HG03378 (cell line): ENCODE results near the gene MDP1.
"Not testable (repeated sequence)": the region's sequence is repeated elsewhere in the genome, so short reads cannot be mapped to it uniquely, and the experiment has no call there.

Experiments
- ATAC-seq: cut with Tn5 transposase; IDR thresholded peaks from one replicate; pipeline ENCODE4 v1.9.1; 2021; ENCODE audit warnings: mild to moderate bottlenecking, moderate library complexity; ENCODE audit not compliant: unreplicated experiment

Gene MDP1

DNA sequence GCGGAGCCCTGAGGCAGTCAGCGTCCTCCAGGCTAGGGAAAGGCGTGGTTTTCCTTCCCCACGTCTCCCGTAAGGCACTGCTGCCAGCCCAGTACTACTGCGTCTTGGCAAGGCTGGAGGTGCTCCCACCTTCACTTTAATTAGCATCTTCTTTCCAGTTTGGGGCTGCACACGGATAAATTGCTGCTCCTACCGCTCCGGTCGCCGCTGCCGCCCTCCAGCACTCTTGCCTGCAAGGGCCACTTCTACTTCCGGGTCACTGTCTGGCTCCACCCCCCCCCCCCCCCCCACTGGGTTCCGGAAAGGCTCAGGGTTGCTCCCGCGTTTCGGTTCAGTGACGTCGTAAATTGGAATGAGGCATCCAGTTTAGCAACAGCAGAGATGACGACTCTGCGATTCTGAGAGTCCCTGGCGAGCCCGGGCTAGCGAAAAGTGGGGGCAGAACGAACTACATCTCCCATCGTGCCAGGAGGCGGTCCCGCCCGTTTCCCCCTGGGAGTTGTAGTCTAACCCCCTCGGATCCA, 16.3 kb upstream of the MDP1 start, which contains the start of gene NEDD8:
TSS of gene NEDD8 (minus strand) at position 247 of the 524 bp plus-strand sequence. CDS start at position 147, 100 bp downstream.
- peak; percentile 63 for ATAC-seq

GRCh38 chr14:24231263-24232120, 15.6 kb upstream of the MDP1 start:
- no peak for ATAC-seq

- ATAC-seq = no peak
Observed at GRCh38 chr14:24228902-24229301, 13.0 kb upstream of the MDP1 start.

- no peak for ATAC-seq
Observed at GRCh38 chr14:24226473-24226872, 10.6 kb upstream of the MDP1 start.

DNA sequence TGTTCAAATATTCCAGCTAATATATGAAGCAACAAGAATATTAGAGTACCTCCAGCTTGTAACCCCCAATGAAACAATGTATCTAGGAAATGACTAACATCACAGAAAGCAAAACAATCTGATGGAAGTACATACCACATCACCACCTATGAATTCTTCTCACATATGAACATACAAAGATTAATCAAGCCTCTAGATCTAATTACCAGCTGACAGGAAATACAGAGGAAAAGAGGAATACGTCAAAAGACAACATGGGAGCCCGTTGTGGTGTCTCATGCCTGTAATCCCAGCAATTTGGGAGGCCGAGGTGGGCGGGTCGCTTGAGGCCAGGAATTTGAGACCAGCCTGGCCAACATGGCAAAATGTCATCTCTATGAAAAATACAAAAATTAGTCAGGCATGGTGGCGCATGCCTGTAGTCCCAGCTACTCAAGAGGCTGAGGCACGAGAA, 8.8 kb upstream of the MDP1 start:
- ATAC-seq = no peak

- not testable (repeated sequence) for ATAC-seq
Observed at GRCh38 chr14:24222987-24223386, 7.1 kb upstream of the MDP1 start.

DNA sequence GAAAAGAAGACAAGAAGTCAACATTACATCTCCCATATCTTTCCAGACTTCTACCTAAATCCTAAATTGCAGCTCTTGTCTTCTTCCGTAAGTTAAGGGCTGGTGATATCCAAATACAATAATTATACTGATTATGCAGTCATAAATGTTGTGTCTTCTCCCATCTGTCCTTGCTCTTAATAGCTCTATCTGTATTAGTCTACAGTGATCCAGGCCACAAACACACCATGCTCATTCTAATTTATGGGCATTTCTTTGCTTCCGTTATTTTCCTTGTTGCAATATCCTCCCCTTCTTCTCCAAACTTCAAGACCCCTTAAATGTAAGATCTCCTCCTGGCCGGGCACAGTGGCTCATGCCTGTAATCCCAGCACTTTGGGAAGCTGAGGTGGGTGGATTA, 3.7 kb upstream of the MDP1 start:
- no peak for ATAC-seq

GRCh38 chr14:24219080-24219479, 3.2 kb upstream of the MDP1 start:
- ATAC-seq = no peak

- ATAC-seq = not testable (repeated sequence)
Observed at GRCh38 chr14:24216876-24217275, 1.0 kb upstream of the MDP1 start.

- no peak for ATAC-seq
Observed at GRCh38 chr14:24216345-24216699, 456 bp upstream of the MDP1 start.

DNA sequence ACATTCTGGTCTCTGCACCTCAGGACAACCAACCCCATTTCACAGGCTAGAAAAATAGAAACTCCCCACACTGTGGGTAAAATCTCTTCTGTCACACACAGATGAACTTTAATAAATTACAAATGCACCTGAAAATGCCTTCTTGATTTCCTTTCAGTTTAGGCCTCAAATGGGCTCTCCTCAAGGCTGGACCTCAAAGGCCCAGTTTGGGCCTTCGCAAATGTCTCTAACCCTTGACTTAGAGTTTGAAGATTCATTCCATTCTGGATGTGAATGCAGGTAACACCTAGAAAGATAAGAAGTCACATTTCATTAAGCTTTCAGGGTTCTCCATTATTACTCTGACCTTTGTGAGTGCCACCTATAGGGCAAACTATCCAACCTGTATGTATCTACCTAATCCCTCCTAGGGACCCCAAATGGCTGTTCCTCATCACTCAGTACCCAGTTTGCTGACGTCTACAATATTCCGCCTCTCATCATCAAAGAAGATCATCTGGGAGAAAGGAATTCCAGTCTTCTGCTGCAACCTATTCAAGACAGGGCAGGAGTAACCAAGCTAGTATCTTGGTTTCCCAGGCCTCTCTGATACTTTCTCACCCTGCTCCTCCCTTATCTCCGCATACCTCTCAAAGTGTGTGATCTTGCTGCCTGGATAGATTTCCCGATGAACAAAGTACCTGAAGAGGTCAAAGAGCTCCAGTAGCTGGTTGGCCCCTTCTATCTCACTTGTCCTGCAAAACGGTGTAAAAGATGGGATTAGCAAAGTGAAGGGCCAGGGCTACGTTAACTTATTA, 1.8 kb downstream of the MDP1 start:
- ATAC-seq = no peak

DNA sequence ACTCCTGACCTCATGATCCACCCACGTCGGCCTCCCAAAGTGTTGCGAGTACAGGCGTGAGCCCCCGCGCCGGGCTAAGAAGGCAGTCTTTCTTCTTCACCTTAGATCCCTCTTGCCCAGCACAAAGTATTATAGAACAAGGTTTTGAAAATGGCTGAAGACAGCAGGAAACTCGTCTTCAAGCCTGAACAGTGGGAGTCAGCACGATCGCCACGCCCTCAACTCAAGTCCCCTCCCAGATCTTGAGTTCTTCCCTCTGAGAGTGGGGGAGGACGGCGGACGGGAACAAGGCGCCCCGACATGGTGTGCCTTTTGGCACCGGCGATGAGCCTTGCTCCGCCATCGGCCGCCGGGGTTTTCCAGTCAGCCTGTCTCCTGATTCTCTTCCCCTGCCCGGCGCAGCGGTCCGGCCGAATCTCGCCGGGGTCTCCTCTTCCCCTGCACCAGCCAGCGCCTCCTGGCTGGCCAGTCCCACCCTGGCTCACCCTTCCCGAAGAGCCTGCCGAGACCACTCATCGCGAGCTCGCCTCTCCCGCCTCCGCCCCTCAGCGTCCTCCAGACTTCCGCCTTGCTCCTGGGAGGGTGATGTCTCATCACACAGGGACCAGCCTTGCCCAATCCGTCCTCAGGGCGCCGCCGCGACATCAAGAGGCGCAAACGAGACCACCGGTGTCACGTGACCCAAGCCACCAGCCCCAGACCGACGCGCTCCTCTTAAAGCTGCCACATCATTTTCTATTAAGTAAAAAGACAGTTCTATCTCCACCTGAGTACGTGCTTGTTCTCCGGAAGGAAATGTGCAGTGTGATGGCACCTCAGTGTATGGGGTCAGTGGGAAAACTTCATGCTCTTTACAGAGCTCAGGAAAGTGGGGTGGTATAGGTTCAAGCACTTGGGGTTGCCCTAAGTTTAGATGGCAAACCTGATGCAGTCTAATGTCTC, 2.7 kb downstream of the MDP1 start, which contains the start of gene CHMP4A:
TSS of gene CHMP4A (minus strand) at position 565 of the 942 bp plus-strand sequence. CDS start at position 516, 49 bp downstream.
- ATAC-seq = peak; percentile 71

GRCh38 chr14:24211311-24211710, 4.6 kb downstream of the MDP1 start:
- no peak for ATAC-seq

- ATAC-seq = no peak
Observed at GRCh38 chr14:24207625-24208024, 8.2 kb downstream of the MDP1 start.

DNA sequence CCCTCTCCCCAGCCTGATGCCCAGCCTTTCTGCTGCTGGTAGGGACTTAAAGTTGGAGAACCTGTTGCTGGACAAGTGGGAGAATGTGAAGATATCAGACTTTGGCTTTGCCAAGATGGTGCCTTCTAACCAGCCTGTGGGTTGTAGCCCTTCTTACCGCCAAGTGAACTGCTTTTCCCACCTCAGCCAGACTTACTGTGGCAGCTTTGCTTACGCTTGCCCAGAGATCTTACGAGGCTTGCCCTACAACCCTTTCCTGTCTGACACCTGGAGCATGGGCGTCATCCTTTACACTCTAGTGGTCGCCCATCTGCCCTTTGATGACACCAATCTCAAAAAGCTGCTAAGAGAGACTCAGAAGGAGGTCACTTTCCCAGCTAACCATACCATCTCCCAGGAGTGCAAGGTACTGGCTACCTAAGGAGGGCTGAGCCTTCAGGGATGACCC, 8.7 kb downstream of the MDP1 start:
- ATAC-seq = no peak

- no peak for ATAC-seq
Observed at GRCh38 chr14:24206260-24207103, 9.4 kb downstream of the MDP1 start.

DNA sequence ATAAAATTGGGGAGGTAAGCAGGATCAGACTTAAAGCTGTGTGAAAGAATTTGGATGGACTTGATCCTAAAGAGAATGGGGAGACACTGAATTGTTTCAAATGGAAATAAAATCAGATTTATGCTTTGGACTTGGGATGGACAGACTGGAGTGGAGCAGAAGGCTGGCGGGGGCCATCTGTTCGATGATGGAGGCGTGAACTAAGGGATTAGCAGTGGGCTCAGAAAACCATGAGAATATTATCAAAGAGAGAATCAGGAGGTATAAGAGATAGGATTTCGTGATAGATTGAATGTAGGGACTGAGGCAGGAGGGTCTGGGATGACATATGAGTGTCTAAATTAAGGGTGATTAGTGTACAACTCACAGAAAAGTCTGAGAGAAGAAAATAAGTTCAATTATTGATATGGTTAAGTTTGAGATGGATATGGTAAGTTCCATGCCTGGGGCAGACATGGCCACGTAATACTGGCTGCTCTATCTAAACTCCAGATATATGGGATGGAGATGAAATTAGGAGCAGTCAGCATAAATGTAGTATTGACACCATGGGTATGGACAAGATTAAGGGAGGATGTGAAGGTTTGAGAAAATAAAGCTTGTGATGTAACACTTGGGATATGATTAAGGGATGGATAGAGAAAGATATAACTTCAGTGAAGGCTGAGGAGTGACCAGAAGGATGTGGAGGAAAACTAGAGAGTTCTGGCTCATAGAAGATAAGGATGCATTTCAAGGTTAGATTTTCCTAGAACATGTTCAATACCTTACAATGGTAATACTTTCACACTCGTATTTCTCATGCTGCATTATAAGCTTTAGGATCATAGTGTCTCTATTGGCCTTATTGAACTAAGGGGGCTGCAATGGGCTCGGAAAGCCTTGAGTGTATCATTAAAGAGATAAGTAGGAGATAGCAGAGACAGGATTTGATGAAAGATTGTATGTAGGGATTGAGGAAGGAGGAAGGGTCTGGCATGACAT, 11.4 kb downstream of the MDP1 start:
- ATAC-seq = no peak

DNA sequence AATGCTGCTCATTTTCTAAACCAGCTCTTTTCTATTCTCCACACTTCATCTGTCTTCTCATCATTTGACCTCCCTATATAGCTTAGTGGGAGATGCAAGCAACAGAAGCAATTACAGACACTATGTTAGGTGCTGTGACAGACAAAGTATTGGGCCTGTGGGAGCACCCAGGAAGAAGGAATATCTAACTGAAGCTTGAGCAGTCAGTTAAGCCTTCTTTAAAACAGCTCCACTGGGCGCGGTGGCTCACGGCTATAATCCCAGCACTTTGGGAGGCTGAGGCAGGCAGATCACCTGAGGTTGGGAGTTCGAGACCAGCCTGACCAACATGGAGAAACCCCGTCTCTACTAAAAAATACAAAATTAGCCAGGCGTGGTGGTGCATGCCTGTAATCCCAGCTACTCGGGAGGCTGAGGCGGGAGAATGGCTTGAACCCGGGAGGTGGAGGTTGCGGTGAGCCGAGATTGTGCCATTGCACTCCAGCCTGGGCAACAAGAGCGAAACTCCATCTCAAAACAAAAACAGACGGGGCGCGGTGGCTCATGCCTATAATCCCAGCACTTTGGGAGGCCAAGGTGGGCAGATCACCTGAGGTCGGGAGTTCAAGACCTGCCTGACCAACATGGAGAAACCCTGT, 12.5 kb downstream of the MDP1 start:
- ATAC-seq = not testable (repeated sequence)
